Fibroblast of gingiva (primary cell): ENCODE measurements around the gene SLC9A1.
"Not testable (repeated sequence)": the region's sequence is repeated elsewhere in the genome, so short reads cannot be mapped to it uniquely, and the experiment has no call there.

ENCODE experiments used
- DNase-seq: peaks from one replicate; pipeline ENCODE4 v3.0.0-alpha.2; 2011; ENCODE audit warnings: low read depth

SLC9A1 gene

GRCh38 chr1:27132624-27133023, 22.3 kb downstream of the SLC9A1 start:
- no peak for DNase-seq

GRCh38 chr1:27132147-27132546, 22.8 kb downstream of the SLC9A1 start:
- DNase-seq: no peak

- no peak for DNase-seq
Observed at GRCh38 chr1:27130798-27131197, 24.1 kb downstream of the SLC9A1 start.

- no peak for DNase-seq
Observed at GRCh38 chr1:27129225-27129624, 25.7 kb downstream of the SLC9A1 start.

- DNase-seq: no peak
Observed at GRCh38 chr1:27127419-27127818, 27.5 kb downstream of the SLC9A1 start.

GRCh38 chr1:27126391-27126790, 28.5 kb downstream of the SLC9A1 start:
- no peak for DNase-seq

- not testable (repeated sequence) for DNase-seq
Observed at GRCh38 chr1:27125125-27125524, 29.8 kb downstream of the SLC9A1 start.

- no peak for DNase-seq
Observed at GRCh38 chr1:27124405-27124804, 30.5 kb downstream of the SLC9A1 start.

GRCh38 chr1:27122652-27123051, 32.3 kb downstream of the SLC9A1 start:
- DNase-seq: peak; percentile 58

- no peak for DNase-seq
Observed at GRCh38 chr1:27120854-27121253, 34.1 kb downstream of the SLC9A1 start.

GRCh38 chr1:27118440-27118689, 36.6 kb downstream of the SLC9A1 start:
- no peak for DNase-seq

- DNase-seq: no peak
Observed at GRCh38 chr1:27117733-27118439, 37.0 kb downstream of the SLC9A1 start.

- peak; percentile 77 for DNase-seq
Observed at GRCh38 chr1:27116697-27117096, 38.2 kb downstream of the SLC9A1 start.

GRCh38 chr1:27116232-27116631, 38.7 kb downstream of the SLC9A1 start:
- no peak for DNase-seq

- no peak for DNase-seq
Observed at GRCh38 chr1:27114546-27114945, 40.4 kb downstream of the SLC9A1 start.

GRCh38 chr1:27113861-27114260, 41.1 kb downstream of the SLC9A1 start:
- no peak for DNase-seq

- DNase-seq: peak; percentile 98
Observed at GRCh38 chr1:27111626-27112573, 43.0 kb downstream of the SLC9A1 start.

- no peak for DNase-seq
Observed at GRCh38 chr1:27109103-27109822, 45.7 kb downstream of the SLC9A1 start.

- no peak for DNase-seq
Observed at GRCh38 chr1:27108588-27108987, 46.3 kb downstream of the SLC9A1 start.

- DNase-seq: no peak
Observed at GRCh38 chr1:27106561-27107323, 48.2 kb downstream of the SLC9A1 start.

- DNase-seq: no peak
Observed at GRCh38 chr1:27105018-27105417, 49.9 kb downstream of the SLC9A1 start.

GRCh38 chr1:27103498-27103897, 51.4 kb downstream of the SLC9A1 start:
- DNase-seq: no peak
